Stimulated activated CD8-positive, alpha-beta memory T cell treated with anti-CD3 and anti-CD28 coated beads, Interleukin-12 subunit alpha, Interleukin-12 subunit beta, amount 100 ng/mL, for 4 hours (primary cell): Measurements from ENCODE around the gene CRKL.
"Not testable (repeated sequence)": the region's sequence is repeated elsewhere in the genome, so short reads cannot be mapped to it uniquely, and the experiment has no call there.

Experiments used
- DNase-seq: peaks from one replicate; pipeline ENCODE4 v3.0.0-alpha.2; 2020; ENCODE audit warnings: low read depth

The CRKL gene

DNA sequence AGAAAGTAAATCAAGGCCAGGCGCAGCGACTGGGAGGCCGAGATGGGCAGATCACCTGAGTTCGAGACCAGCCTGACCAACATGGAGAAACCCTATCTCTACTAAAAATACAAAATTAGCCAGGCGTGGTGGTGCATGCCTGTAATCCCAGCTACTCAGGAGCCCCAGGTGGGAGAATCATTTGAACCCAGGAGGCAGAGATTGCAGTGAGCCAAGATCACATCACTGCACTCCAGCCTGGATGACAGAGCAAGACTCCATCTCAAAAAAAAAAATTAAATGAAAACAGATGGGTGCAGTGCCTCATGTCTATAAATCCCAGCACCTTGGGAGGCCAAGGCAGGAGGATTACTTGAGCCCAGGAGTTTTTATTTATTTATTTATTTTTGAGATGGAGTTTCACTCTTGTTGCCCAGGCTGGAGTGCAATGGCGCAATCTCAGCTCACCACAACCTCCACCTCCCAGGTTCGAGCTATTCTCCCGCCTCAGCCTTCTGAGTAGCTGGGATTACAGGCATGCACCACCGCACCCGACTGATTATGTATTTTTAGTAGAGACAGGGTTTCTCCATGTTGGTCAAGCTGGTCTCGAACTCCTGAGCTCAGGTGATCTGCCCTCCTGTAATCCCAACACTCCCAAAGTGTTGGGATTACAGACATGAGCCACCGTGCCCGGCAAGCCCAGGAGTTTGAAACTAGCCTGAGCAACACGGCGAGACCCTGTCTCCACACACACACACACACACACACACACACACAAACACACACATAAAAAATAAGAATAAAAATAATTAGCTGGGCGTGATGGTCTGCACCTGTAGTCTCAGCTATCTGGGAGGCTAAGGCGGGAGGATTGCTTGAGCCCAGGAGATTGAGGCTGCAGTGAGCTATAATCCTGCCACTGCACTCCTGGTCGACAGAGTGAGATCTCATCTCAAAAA is 15.8 kb upstream of the CRKL start:
- DNase-seq = not testable (repeated sequence)

DNA sequence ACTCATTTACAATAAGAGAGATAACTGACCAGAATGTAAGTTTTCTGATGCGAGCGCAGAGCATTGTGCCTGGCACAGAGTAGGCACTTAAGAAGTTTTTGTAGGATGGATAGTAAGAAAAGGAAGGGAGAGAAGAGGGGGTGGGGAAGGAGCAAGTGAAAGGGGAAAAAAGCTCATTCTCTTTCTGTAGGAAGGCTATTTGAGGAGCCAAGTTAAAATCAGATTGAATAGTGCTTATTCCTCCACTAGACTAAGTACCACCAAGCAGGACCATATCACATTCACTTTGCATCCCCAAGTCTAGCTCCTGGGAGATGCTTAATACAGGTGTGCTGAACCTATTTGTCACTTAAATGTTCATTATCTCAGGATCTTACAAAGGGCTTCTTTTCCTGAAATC is 14.1 kb upstream of the CRKL start:
- no peak for DNase-seq

DNA sequence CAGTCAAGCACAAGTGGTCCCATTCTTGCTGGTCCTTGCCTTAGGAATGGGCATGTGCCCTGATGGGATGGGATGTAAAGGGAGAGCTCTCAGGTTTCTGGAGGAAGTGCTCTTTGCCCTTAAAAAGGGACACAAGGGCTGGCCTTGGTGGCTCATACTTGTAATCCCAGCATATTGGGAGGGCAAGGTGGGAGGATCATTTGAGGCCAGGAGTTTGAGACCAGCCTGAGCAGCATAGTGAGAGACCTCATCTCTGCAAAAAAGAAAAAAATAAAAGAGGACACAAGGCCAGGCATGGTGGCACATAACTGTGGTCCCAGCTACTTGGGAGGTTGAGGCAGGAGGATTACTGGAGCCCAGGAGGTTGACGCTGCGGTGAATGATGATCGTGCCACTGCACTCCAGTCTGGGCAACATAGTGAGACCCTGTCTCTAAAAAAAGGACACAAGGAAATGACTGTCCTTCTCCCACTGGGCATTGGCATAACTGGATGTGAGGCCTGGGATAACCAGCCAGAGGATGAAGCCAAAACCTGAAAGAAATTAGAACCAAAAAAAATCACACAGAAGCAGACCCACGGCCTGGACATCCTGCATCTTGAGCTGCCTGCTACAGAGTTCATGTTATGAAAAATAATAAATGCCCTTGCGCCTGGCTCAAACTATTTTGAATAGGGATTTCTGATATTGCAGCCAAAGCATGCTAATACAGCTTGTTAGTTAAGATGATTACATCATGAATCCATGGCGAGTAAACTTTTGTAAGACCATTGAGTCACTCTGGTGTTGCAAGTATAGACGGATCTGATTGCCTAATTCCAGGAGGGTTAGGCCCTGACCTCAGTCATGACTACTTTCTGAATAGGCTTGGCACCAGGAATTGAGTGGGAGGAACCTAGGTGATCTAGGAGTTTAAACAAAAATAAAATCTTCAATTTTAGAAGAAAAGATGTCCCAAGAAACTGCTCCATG is 12.9 kb upstream of the CRKL start:
- no peak for DNase-seq

DNA sequence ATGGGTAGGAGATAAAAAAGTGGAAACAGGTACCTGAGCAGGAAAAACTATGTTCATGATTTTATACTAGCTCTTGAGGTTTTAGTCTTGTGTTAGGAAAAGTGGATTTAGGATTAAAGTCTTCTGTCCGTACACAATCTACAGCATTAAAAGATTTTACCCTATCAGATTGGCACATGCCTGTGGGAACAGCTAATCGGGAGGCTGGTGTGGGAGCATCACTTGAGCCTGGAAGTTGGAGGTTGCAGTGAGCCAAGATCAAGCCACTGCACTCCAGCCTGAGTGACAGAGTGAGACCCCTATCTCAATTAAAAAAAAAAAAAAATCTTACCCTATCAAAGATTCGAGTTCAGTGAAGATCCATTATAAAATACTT is 12.2 kb upstream of the CRKL start:
- no peak for DNase-seq

DNA sequence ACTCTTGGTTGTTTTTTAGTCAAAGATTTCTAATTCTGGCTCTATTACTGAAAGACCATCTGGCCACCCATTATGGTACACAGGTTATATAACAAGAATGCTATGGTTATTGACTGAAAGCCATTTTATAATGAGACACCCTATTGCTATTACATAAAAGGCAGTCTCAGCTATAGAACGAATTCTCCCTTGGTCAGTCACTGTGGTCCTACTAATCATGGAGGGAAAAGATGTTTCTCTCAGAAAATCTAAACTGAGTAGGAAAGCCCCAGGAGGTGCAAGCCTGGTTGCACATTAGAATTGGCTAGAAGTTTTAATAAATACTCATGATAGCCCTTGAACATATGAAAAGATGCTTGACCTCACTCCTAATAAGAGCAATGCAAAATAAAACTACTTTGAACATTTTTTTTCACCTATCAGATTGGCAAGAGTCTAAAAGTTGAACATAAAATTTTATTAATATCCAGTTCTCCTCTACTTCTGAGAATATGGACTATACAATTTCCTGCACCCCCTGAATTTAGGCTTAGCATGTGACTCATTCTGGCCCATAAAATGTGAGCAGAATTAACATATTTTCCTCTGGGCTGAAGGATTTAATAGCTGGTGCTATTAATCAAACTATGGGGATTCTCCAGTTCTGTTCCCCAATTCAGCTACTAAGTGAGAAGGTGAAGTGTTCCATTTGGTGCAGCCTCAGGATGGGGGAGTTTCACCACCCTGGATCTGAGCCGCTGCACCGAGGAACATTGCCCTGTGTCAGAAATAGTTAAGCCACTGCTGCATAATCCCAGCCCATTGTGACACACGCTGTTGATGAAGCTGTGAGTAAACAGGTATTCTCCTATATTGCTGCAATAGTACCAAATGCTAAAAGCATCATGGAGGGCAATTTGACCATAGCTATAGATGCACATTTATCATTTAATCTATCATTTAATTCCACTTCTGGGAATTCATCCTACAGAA is 11.5 kb upstream of the CRKL start:
- no peak for DNase-seq

DNA sequence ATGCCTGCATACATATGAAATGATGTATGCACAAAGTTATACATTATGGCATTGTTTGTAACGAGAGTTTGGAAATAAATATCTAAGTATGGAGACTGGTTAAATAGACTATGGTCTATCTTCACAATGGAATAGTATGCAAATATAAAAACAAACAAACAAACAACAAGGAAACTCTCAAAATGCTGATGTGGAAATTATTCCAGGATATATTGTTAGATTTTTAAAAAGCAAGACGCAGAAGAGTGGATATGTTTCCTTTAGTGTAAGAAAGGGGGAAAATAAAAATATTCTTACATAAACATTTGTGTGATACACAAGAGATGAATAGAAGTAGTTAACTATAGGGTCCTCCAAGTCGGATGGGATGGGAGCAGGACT is 10.8 kb upstream of the CRKL start:
- no peak for DNase-seq

DNA sequence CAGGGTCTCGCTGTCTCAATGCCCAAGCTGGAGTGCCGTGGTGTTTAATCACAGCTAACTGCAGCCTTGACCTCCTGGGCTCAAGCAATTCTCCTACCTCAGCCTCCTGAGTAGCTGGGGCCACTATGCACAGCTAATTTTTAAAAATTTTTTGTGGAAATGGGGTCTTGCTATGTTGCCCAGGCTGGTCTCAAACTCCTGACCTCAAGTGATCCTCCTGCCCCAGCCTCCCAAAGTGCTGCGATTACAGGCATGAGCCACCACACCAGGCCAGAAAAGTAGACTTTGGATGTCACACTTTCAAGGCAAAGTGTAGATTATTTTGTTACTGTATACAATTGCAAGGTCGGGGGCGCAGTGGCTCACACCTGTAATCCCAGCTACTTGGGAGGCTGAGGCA is 8.5 kb upstream of the CRKL start:
- not testable (repeated sequence) for DNase-seq

DNA sequence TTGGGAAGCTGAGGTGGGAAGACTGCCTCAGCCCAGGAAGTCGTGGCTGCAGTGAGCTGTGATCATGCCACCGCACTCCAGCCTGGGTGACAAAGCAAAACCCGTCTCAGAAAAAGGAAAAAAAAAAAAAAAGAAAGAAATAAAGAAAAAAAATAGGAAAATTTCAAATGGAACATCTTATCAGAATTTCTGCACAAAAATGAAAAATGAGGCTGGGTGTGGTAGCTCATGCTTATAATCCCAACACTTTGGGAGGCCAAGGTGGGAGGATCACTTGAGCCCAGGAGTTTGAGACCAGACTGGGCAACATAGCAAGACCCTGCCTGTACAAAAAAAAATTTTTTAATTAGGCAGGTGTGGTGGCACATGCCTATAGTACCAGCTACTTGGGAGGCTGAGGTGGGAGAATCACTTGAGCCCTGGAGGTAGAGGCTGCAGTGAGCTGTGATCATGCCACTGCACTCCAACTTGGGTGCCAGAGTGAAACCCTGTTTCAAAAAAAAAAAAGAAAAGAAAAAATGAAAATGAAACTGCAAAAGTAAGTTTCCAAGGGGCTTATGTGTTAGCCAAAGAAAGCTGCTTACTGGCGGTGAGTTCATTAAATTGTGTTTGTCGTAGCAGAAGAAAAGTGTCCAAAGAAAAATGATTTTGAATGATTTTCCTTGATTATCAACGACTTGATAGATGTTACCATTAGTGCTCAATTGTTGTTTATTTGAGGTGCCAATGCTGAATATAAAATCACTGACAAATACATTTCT is 7.5 kb upstream of the CRKL start:
- no peak for DNase-seq

DNA sequence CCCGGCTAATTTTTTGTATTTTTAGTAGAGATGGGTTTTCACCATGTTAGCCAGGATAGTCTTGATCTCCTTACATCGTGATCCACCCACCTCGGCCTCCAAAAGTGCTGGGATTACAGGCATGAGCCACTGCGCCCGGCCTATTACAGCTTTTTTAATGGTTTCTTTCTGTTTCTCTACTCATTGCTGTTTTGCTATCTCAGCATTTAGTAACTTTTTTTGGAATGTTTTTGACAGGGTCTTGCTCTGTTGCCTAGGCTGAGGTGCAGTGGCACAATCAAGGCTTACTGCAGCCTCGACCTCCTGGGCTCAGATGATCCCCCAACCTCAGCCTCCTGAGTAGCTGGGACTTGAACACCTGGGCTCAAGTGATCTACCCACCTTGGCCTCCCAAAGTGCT is 4.7 kb upstream of the CRKL start:
- DNase-seq = no peak

DNA sequence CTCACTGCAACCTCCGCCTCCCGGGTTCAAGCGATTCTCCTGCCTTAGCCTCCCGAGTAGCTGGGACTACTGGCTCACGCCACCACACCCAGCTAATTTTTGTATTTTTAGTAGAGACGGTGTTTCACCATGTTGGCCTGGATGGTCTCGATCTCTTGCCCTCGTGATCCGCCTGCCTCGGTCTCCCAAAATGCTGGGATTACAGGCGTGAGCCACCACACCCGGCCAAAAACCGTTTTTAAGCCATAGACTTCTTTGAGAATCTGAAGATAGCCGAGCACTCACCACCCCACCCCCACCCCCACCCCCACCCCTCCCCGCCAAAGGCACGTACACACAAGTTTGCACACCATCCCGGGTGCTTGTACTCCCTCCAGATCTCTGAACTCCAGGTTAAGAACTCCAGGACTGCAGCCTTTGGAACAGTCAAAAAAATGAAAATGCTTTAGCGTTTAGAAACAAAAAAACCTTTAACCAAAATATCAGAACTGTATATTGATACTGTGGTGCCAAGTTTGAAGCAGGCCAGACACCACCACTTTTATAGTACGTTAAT is 1.5 kb downstream of the CRKL start:
- no peak for DNase-seq

DNA sequence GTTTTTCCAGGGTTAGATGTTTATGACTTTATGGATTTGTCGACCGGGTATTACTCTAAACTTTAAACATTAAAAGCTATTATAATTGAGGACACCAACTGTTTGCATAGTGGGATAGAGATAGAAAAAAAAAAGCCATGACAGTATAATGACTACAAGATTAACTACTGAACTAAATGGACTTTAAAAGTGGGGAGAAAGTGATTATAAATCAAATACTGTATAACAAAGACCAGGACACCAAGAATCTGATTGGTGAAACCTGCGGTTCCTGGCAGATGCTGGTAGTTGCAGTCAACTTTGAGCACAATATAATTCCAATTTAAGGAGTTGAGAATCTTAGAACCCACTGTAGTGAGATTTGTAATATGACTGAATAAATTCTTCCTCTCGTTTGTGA is 2.5 kb downstream of the CRKL start:
- no peak for DNase-seq

DNA sequence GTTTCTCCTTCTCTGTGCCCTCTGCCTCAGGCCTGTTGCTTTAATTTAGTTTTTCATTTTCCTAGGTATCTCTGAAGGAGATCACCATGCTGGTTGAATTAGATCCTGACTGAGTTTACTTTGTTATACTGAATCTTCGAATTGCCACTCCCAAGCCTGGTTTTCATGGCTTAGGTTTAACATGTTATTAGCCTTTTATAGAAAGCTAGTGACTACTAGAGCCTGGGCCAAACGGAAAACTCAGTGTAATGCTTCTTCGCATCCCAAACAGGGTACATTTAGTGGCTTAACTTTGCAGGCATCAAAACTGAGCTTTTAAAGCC is 3.6 kb downstream of the CRKL start:
- no peak for DNase-seq

DNA sequence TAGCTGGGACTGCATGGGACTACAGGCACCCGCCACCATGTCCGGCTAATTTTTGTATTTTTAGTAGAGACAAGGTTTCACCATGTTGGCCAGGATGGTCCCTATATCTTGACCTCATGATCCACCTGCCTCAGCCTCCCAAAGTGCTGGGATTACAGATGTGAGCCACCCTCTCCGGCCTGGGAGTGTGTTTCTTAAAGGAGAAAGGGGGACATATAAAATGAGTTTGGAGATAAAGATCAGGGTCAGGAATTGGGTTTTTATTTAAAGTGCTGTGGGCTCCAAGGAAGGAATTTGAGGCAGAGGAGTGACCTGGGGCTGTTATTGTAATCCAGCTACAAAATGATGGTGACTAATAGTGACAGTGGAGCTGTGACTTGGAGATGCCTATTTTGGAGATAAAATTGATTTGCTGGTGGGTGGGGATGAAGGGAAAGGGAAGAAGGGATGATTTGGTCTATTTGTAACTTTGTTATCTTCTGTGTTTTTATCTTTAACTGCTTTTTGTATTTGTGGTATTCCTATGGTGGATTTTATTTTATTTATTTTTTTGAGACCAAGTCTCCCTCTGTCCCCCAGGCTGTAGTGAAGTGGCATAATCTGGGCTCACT is 5.0 kb downstream of the CRKL start:
- DNase-seq = no peak

DNA sequence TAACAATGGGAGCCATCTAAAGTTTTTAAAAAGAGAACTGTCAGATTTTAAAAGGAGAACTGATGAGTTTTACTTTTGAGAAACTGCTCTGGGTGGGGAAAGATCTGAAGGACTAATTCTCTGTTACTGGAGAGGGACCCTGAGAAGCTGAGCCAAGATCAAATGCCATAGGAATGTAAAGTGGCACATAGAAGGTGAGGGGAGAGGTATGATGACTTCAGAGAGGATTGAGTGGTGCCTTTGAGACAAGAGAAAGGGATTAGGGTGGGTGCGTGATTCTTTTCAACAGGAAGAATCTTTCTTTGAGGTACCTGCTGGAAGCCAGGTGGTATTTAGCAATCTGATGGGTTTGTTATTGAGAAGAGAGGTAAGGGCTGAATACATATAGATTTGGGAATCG is 9.0 kb downstream of the CRKL start:
- DNase-seq = no peak

DNA sequence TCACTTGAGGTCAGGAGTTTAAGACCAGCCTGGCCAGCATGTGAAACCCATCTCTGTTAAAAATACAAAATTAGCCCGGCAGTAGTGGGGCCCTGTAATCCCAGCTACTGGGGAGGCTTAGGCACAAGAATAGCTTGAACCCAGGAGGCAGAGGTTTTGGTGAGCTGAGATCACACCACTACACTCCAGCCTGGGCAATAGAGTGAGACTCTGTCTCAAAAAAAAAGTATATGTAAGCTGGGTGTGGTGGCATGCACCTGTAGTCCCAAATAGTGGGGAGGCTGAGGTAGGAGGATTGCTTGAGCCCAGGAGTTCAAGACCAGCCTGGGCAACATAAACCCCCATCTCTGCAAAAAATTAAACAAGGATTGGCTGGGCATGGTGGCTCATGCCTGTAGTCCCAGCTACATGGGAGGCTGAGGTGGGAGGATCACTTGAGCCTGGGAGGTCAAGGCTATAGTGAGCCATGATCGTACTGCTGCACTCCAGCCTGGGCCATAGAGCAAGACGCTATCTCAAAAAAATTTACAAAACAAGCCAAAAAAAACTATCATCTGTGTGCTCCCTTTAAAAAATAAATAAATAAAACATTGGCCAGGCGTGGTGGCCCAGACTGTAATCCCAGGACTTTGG is 10.8 kb downstream of the CRKL start:
- DNase-seq = no peak

DNA sequence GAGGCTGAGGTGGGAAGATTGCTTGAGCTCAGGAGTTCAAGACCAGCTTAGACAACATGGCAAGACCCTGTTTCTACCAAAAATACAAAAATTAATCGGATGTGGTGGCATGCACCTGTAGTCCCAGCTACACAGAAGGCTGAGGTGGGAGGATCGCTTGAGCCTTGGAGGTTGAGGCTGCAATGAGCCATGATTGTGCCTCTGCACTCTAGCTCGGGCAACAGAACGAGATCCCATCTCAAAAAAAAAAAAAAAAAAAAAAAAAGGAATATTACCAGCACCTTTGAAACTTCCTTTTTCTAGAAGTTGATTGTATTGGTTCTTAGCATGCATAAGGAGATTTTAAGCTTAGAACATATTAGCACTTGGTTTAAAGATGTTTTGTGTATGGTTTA is 11.4 kb downstream of the CRKL start:
- DNase-seq = no peak

DNA sequence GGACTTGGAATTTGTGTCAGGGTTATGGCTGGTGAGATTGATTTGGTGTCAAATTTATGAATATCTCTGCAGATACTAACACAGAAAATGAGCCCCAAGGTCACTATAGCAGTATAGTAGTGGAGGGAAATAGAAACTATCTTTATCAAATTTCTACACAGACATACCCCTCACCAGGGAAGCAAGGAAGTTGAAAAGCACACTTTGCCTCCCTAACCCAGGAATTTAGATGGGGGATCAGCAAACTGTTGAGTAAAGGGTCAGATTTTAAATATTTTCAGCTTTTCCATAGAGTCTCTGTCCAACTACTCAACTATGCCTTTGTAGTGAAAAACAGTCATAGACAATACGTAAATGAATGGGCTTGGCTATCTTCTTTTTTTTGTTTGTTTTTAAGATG is 12.8 kb downstream of the CRKL start:
- no peak for DNase-seq

DNA sequence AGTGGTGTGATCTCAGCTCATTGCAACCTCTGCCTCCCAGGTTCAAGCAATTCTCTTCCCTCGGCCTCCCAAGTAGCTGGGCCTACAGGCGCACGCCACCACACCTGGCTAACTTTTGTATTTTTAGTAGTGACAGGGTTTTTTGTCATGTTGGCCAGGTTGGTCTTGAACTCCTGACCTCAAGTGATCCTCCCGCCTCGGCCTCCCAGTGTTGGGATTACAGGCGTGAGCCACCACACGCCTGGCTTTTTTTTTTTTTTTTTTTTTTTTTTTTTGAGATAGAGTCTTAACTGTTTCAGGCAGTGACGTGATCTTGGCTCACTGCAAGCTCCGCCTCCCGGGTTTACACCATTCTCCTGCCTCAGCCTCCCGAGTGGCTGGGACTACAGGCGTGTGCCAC is 13.2 kb downstream of the CRKL start:
- not testable (repeated sequence) for DNase-seq

DNA sequence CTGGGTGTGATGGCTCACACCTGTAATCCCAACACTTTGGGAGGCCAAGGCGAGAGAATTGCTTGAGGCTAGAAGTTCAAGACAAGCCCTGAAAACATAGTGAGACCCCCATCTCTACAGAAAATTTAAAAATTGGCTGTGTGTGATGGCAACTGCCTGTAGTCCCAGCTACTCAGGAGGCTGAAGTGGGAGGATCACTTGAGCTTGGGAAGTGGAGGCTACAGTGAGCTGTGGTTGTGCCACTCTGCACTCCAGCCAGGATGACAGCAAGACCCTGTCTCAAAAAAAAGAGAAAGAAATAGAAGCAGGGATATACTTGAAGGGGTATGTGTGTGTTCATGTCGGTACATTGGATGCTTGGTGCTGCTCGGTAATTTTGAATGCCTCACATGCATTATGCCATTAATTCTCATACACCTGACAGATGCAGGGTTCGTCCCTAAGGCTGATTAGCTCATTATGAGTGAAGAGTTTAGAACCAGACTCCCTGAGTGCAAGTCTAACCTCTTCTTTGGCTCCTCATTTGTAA is 14.0 kb downstream of the CRKL start:
- DNase-seq = no peak

DNA sequence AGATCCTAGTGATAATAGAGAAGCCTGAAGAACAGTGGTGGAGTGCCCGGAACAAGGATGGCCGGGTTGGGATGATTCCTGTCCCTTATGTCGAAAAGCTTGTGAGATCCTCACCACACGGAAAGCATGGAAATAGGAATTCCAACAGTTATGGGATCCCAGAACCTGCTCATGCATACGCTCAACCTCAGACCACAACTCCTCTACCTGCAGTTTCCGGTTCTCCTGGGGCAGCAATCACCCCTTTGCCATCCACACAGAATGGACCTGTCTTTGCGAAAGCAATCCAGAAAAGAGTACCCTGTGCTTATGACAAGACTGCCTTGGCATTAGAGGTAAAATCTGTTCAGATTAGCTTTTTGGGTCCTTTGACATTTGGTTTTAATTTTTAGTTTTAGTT is 16.7 kb downstream of the CRKL start:
- no peak for DNase-seq
